ENCODE measurements around the gene GPR137B.

DNA sequence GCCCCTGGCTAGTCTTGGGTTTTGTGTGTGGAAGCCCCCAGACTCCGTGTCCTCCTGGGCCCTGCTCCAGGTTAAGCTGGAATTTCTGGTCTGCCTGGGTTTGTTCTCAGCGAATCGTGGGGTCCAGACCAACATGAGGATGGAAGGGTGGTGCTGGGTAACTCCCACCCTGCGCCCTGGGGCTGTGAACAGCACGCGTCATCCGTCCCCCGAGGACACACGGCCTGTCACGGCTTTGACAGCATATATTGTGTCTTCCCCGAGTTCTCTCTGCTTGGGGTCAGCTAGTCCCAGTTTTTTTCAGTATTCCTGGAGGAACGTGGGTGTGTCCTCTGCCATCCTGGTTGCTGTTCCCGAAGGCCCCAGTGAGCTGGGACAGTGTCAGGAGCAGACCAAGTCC lies 11.8 kb downstream of the GPR137B start:
- TF ChIP-seq NFYB (CRISPR knock-in tag; IDR thresholded peaks at IDR 0.05) (no peak), ZNF589 (CRISPR knock-in tag; conservative IDR thresholded peaks at IDR 0.05) (no peak), POLR2A (IDR thresholded peaks at IDR 0.05; ENCODE audit: insufficient read depth in 1 of 2, low read depth in 2 of 2, low read length in 2 of 2) (no peak), KDM5B (CRISPR knock-in tag; IDR thresholded peaks at IDR 0.05; ENCODE audit: borderline replicate concordance) (no peak), PTBP1 (IDR thresholded peaks at IDR 0.05; ENCODE audit: low read depth, low read length, poor library complexity, severe bottlenecking) (no peak), ZSCAN9 (CRISPR knock-in tag; IDR thresholded peaks at IDR 0.05; ENCODE audit: borderline replicate concordance) (no peak)
- TF ChIP-seq, protein P1, sequence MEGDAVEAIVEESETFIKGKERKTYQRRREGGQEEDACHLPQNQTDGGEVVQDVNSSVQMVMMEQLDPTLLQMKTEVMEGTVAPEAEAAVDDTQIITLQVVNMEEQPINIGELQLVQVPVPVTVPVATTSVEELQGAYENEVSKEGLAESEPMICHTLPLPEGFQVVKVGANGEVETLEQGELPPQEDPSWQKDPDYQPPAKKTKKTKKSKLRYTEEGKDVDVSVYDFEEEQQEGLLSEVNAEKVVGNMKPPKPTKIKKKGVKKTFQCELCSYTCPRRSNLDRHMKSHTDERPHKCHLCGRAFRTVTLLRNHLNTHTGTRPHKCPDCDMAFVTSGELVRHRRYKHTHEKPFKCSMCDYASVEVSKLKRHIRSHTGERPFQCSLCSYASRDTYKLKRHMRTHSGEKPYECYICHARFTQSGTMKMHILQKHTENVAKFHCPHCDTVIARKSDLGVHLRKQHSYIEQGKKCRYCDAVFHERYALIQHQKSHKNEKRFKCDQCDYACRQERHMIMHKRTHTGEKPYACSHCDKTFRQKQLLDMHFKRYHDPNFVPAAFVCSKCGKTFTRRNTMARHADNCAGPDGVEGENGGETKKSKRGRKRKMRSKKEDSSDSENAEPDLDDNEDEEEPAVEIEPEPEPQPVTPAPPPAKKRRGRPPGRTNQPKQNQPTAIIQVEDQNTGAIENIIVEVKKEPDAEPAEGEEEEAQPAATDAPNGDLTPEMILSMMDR (CRISPR knock-in tag; IDR thresholded peaks at IDR 0.05) = no peak
- TF ChIP-seq, protein P2, sequence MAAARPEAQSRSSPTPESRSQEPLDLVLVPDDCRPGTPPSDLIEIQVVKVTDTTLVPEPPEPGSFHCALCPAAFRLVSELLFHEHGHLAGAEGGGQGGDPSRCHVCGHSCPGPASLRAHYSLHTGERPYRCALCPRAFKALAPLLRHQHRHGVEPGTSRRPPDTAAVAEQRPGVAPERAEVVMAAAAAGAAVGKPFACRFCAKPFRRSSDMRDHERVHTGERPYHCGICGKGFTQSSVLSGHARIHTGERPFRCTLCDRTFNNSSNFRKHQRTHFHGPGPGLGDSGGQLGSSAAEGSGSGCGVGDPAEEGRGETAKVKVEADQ (CRISPR knock-in tag; IDR thresholded peaks at IDR 0.05; ENCODE audit: borderline replicate concordance) = no peak

Data from HepG2 (cell line).